Lung (tissue), 12 donors: ENCODE data around the gene PTPRN2. TPM values are rescaled to one million over a fixed set of nuclear protein-coding genes. Genes with fewer than 3 reads are reported as not detected.
"Not testable (repeated sequence)": the region's sequence is repeated elsewhere in the genome, so short reads cannot be mapped to it uniquely, and the experiment has no call there.

Source experiments
- ATAC-seq: fragments of 200-7000 bp; cut with Tn5 transposase; one replicate; pipeline ENCODE4 v1.9.1; 2020; ENCODE audit warnings: moderate number of reproducible peaks; ENCODE audit not compliant: insufficient read depth, low FRiP score
- DNase-seq, 3 donors: peaks; one replicate each; pipeline ENCODE4 v3.0.0-alpha.2; 2013 to 2017
- H3K27ac ChIP-seq, 2 donors: one replicate each; pipeline ENCODE4 v1.5.1; 2013; ENCODE audit warnings: mild to moderate bottlenecking in 2 of 2, moderate library complexity in 2 of 2, control low read depth in 1 of 2, inconsistent platforms in 1 of 2, low read depth in 1 of 2, low read length in 1 of 2
- H3K27me3 ChIP-seq, 3 donors: one replicate each; pipeline ENCODE4 v1.5.1; 2013; ENCODE audit warnings: low read length in 2 of 3; ENCODE audit not compliant: control insufficient read depth in 3 of 3, insufficient read depth in 3 of 3
- H3K36me3 ChIP-seq, 4 donors: one replicate each; pipeline ENCODE4 v1.5.1; 2013; ENCODE audit warnings: low read length in 4 of 4, mild to moderate bottlenecking in 1 of 4, moderate library complexity in 1 of 4; ENCODE audit not compliant: control insufficient read depth in 4 of 4, insufficient read depth in 4 of 4
- H3K4me1 ChIP-seq, 5 donors: one replicate each; pipeline ENCODE4 v1.5.1; 2013; ENCODE audit warnings: low read length in 5 of 5, mild to moderate bottlenecking in 2 of 5, moderate library complexity in 1 of 5; ENCODE audit not compliant: control insufficient read depth in 5 of 5, insufficient read depth in 5 of 5
- H3K4me3 ChIP-seq: one replicate; pipeline ENCODE4 v1.5.1; 2013; ENCODE audit warnings: mild to moderate bottlenecking, control low read depth, moderate library complexity
- H3K9ac ChIP-seq, 2 donors: one replicate each; pipeline ENCODE4 v1.5.1; 2013; ENCODE audit warnings: low read length in 2 of 2, control low read depth in 1 of 2; ENCODE audit not compliant: insufficient read depth in 1 of 2
- H3K9me3 ChIP-seq, 4 donors: one replicate each; pipeline ENCODE4 v1.5.1; 2013; ENCODE audit warnings: low read length in 3 of 4, mild to moderate bottlenecking in 1 of 4, moderate library complexity in 1 of 4; ENCODE audit not compliant: control insufficient read depth in 4 of 4, insufficient read depth in 3 of 4
- CTCF ChIP-seq: IDR thresholded peaks from 2 replicates; pipeline ENCODE4 v1.5.1; 2012; ENCODE audit warnings: mild to moderate bottlenecking; ENCODE audit errors: control extremely low read depth, extremely low read depth
- WGBS, 2 donors: extraction: QIAGEN DNeasy Blood & Tissue Kit; methylation state at CpG; one replicate each; pipeline ENCODE4 v1.1.7; 2013; 5-methylcytosine and 5-hydroxymethylcytosine counted together
- polyA plus RNA-seq, 2 donors: library from polyadenylated mRNA; stranded (reverse); fragments of 200-250 nt; gene quantifications; one replicate each; pipeline ENCODE4 v1.2.1, GENCODE V29; 2013
- total RNA-seq, 2 donors: library from RNA; depleted of rRNA in 1 of 2; stranded (reverse); fragments of >200 nt in 1 of 2; gene quantifications; one replicate each; pipeline ENCODE4 v1.2.1, GENCODE V29; 2014 to 2021
- donor health status: control.
- donor health status: control.
- donor health status: Bipolar disorder and iron deficiency.
- donor health status: healthy.
- donor health status: DM: yes; HTN: yes; CAD: no.

PTPRN2 gene
- total and polyA plus RNA-seq, 4 donors = 2.1 to 7.4 (median 4.4) TPM

DNA sequence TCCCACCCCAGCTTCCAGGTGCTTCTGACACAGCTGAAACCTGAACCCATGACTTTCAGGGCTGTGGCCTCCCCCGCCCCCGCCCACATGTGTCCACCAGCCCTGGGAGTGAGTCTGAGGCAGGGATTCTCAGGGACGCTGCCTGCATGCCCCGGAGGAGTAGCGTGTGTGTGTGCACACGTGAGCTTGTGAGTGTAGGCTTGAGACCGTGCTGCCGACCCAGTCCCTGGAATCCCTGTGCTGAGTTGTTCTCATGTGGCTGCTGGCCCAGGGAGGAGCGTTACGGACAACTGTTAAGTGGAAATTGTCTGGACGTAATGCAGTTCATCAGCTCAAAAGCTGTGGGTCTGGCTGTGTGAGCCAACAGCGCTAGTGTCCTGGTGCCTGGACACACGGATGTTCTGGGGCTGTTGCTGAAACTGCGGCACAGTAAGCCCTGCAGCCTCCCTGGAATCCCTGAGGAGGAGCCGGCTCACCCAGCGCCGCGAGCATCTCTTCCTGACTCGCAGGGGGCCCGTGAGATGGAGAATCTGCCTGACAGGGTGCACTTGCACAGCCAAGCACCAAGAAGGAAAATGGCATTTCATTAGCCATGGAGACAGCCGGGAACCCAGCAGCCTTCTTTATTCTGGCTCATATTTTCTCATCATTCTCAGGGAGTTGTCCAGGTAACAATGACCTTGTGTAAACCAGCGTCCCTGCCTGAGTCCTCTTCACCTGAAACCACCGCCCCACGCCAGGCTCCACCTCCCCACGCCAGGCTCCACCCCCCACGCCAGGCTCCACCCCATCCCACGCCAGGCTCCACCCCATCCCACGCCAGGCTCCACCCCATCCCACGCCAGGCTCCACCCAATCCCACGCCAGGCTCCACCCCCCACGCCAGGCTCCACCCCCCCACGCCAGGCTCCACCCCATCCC, 603.9 kb downstream of the PTPRN2 start:
- Histone ChIP-seq H3K27me3 (no peaks in the 10 kb centered on the region), H3K4me3 (no peak overlapping the region), H3K27ac (no peak overlapping the region), H3K9me3 (no peaks in the 10 kb centered on the region), H3K9ac (no peak overlapping the region), H3K36me3 (no peaks in the 10 kb centered on the region), H3K4me1 (no peaks in the 10 kb centered on the region)
- DNase-seq (no peak), ATAC-seq (no peak)
- 82 to 88% methylated on average over 31 to 32 of the region's 32 CpGs for WGBS, 2 donors
- TF ChIP-seq CTCF = no peak

GRCh38 chr7:157981778-157982177, 605.8 kb downstream of the PTPRN2 start:
- H3K4me3 ChIP-seq = no peak overlapping the region
- H3K9me3 ChIP-seq = no peaks in the 10 kb centered on the region
- DNase-seq = no peak
- no peak for TF ChIP-seq CTCF
- H3K9ac ChIP-seq = no peak overlapping the region
- no peaks in the 10 kb centered on the region for H3K36me3 ChIP-seq
- no peaks in the 10 kb centered on the region for H3K27me3 ChIP-seq
- no peak for ATAC-seq
- H3K4me1 ChIP-seq = no peaks in the 10 kb centered on the region
- no peak overlapping the region for H3K27ac ChIP-seq
- WGBS, 2 donors = 70 to 71% methylated on average over 3 of the region's 5 CpGs

DNA sequence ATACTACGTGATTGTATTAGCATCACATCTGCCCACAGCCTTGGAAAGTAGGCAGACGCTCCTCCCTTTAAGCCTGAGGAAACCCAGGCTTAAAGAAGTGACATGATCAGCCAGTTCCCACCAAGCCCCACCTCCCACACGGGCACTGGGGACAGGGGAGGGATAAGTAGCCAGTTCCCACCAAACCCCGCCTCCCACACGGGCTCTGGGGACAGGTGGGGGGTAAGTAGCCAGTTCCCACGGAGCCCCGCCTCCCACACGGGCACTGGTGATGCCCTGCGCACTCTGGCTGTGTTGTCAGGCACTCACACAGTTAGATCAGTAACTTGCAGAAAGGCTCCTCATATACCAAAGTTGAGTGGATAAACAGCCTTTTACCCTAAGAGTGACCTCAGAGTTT, 606.8 kb downstream of the PTPRN2 start:
- no peak overlapping the region for H3K9ac ChIP-seq
- no peaks in the 10 kb centered on the region for H3K27me3 ChIP-seq
- H3K9me3 ChIP-seq = peaks cover 0 to 5% (median 0%) of the 10 kb centered on the region in 4 donors
- H3K27ac ChIP-seq = no peak overlapping the region
- no peak for DNase-seq
- WGBS, 2 donors = 51 to 70% methylated on average over 9 of the region's 9 CpGs
- ATAC-seq = no peak
- H3K4me1 ChIP-seq = no peaks in the 10 kb centered on the region
- no peaks in the 10 kb centered on the region for H3K36me3 ChIP-seq
- H3K4me3 ChIP-seq = no peak overlapping the region
- no peak for TF ChIP-seq CTCF

DNA sequence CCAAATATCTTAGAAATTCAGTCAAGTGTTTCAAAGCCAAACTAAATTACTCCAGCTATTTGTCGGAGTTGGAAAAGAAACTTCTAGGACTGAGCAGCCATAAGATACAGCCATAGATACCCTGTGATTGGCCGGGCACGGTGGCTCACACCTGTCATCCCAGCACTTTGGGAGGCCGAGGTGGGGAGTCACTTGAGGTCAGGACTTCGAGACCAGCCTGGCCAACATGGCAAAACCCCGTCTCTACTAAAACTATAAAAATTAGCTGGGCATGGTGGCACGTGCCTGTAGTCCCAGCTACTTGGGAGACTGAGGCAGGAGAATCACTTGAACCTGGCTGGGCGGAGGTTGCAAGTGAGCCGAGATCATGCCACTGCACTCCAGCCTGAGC, 607.3 kb downstream of the PTPRN2 start:
- H3K36me3 ChIP-seq, H3K9ac ChIP-seq, H3K27me3 ChIP-seq, H3K9me3 ChIP-seq, H3K4me1 ChIP-seq, DNase-seq, ATAC-seq, H3K27ac ChIP-seq, H3K4me3 ChIP-seq: not testable (repeated sequence)
- WGBS, 2 donors = 89 to 90% methylated on average over 9 of the region's 9 CpGs
